ENCODE results near the gene UNC5B.

GRCh38 chr10:71203716-71204115 is 8.7 kb upstream of the UNC5B start:
- no peak for TF ChIP-seq POLR2A (IDR thresholded peaks at IDR 0.05)
- no peak for TF ChIP-seq POLR2AphosphoS5 (IDR thresholded peaks at IDR 0.05)

Measured in gastroesophageal sphincter (tissue), 2 donors.